GM21447 (cell line): ENCODE results near the gene RAMP1.

ENCODE experiments used
- ATAC-seq: cut with Tn5 transposase; IDR thresholded peaks from one replicate; pipeline ENCODE4 v1.9.1; 2021; ENCODE audit not compliant: unreplicated experiment

Gene RAMP1

GRCh38 chr2:237876061-237876526, 16.7 kb downstream of the RAMP1 start:
- ATAC-seq: no peak

DNA sequence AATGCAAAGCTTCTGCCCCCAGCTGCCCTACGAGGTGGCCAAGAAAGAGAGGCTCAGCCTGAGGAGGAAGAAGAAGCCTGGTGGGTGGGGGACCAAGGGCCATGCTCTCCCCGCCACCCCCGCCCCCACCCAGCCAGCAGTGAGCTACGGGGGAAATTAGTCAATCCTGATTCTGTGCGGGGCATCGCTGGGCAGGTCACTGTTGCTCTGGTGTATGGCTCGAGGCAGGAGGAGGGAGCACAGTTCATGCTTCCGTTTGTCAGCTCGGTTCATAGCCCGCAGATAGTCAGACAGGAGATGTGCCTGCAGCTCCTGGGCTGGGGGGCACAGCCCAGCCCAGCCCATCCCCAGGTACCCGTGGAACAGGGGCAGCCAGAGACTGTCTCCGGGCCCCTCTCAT, 17.1 kb downstream of the RAMP1 start:
- ATAC-seq: no peak

- no peak for ATAC-seq
Measured at GRCh38 chr2:237876951-237877491, 17.6 kb downstream of the RAMP1 start.

DNA sequence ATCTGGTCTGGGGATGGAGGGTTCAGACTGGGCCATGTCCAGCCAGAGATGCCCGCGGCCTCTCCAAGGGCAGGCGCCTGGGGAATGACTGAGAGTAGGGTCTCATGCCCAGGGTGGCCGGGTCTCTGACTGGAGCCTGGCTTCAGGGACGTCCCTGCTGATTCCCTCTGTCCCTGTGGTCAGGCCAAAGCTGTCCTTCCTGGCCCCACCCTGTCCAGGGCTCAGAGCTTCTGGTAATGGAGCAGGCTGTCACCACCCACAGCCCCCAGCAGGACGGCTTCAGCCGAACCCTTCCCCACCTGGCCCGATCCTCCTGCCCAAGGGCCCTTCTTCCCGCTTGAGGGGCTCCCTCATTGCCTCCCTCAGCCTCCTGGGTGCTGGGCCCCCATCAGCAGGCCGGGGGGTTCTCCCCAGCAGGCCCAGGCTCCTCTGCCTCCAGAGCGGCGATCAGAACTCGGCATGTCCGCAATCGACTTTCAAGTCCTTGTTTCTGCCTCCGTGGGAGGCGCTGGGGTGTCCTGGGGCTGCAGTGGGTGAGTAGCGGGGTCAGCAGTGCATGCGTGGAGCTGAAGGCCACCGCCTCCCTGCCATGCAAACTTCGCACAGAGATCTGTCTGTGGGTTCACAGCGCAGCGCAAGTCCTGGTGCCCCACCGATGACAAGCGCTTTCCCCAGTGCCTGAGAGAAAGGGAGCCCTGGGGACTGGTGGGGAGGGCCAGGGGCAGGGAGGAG, 18.3 kb downstream of the RAMP1 start:
- no peak for ATAC-seq

DNA sequence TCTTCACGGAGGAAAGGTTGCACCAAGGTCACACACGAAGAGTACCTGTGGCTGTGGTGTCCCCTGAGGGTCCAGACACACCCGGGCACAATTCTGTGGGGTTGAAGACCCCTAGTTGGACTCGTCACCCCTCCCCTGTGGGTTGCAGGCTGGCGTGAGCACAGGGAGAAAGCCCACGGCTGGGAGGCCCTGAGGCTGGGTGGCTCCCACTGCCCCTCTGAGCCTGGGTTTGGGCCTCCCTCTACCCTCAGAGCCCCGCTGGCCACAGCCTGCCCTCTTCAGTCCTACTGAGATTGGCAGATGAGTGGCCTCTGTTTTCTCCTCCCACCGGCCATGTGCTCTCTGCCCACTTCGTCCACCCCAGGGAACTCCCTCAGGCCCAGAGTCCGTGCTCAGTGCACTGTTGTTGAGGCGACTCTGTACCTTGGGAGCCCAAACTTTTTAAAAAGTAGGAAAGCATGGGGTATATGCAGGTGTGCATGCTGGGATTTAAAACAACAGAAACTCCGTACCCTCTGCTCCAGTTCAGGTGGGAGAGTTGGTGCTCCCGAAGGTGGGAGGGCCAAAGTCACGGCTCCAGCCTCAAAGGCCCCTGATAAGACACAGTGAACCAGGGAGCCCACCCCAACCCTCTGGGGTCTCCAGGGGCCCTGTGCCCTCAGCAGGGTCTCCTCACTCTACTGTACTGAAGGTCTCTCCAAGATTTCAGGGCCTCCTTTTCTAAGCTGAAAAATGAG, 19.1 kb downstream of the RAMP1 start:
- no peak for ATAC-seq

DNA sequence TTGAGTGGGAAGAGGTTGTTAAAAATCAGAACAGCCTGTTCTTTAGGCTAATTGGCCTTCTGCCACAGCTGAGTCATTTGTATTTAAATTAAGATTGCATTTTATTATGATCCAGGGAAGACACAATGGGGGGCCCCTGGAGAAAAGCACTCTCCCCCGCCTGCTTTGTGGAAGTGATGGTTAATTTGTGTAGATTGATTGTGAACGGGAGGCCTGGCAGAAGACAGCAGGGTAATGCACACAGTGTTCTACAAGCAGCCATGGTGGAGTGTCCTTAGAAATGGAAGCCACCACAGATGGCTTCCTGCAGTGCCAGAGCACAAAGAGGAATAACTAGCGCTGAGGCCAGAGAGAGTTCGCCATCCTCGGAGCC, 19.6 kb downstream of the RAMP1 start:
- ATAC-seq: no peak

DNA sequence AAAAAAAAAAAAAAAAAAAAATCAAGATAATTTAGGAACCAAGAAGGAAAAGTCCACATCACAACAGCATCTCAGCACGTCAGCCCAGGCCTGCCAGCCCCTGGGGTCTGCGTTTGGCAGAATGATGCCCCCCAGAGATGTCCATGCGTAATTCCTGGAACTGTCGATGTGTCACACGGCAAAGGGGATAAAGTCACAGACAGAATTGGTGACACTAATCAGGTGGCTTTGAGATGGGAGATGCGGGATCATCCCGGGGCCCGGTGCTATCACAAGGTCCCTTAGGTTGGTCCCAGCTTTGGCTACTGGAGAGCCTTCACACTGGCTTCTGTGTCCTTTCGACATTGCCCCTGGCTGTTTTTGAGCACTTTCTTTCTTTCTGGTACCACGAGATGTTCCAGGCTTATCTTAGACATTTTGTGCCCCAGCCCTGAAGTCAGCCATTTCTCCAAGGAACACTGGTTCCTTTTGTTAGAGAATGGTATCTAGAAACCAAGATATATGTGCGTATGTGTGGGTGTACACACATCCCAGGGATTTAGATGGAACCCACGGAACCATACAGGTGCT, 20.7 kb downstream of the RAMP1 start:
- no peak for ATAC-seq

- ATAC-seq: no peak
Measured at GRCh38 chr2:237882510-237883481, 23.4 kb downstream of the RAMP1 start.

GRCh38 chr2:237883951-237884446, 24.6 kb downstream of the RAMP1 start:
- no peak for ATAC-seq

DNA sequence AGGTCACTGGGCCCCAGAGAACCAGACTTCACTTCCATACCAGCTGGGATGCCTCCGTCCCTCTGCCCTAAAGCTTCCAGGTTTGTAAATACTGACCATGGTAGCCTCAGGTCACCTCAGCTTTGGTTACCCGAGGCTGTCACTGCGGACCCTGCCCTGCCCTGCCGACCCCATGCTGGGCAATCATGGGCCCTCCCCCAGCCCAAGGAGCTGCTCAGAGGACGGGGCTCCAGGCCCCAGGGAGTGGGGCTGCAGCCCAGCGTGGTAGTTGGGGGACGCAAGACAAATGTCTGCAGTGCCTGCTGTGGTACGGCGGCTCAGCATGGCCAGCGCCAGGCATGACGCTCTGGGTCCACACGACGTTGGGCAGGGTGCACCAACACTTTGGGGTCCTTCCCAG, 25.3 kb downstream of the RAMP1 start:
- no peak for ATAC-seq

DNA sequence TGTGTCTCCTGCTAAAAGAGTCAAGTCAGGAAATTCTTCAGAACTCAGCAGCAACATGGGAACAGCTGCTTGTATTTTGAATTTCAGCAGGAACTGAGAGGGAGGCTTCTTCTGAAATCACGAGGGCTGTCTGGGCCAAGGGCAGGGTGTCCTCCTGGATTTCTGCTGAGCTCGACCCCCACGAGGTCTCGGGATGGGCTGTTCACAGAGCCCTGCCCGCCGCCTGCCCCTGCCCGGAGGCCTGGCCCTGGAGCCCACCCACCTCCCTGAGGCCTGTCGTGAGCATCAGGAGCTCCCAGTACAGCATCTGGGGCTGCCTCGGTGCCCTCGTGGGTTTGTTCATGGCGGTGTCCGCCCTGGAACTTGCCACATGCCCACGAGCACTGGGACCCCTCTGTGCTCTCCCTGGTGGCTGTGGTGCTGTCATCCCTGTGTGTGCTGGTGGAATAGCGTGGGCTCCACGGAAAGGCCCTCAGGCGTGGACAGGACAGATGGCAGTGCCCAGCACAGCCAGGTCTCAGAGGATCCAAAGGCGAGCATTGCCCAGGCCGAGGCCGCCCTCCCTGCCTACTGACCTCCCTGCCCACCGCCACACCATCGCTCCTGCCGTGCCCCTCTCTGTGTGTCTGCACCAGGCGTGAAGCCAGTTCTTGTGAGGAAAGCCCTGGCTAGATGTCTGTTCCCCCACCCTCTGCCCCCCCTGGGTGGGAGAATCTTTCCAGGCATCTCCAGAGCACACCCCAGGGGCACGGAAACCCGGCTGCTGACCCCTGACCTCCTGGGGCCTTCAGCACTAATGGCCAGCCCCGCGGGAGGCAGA, 25.9 kb downstream of the RAMP1 start:
- no peak for ATAC-seq

- ATAC-seq: no peak
Measured at GRCh38 chr2:237885931-237886684, 26.7 kb downstream of the RAMP1 start.

- no peak for ATAC-seq
Measured at GRCh38 chr2:237886685-237887481, 27.5 kb downstream of the RAMP1 start.

- no peak for ATAC-seq
Measured at GRCh38 chr2:237888389-237888788, 29.0 kb downstream of the RAMP1 start.

GRCh38 chr2:237889016-237889415, 29.6 kb downstream of the RAMP1 start:
- no peak for ATAC-seq

GRCh38 chr2:237889811-237890210, 30.4 kb downstream of the RAMP1 start:
- ATAC-seq: no peak

- no peak for ATAC-seq
Measured at GRCh38 chr2:237892478-237892877, 33.1 kb downstream of the RAMP1 start.

- no peak for ATAC-seq
Measured at GRCh38 chr2:237892984-237893595, 33.7 kb downstream of the RAMP1 start.
